Stomach (tissue), 9 donors: Measurements from ENCODE around the gene RBFOX2. TPM values are rescaled to one million over a fixed set of nuclear protein-coding genes. Genes with fewer than 3 reads are reported as not detected.
A peak's percentile ranks its signal among the peaks of the same experiment; 100 is the strongest.

Source experiments
- DNase-seq, 2 donors: peaks; one replicate each; pipeline versions ENCODE4 v3.0.0 to v3.0.0-alpha.2; 2013 to 2019
- H3K27ac ChIP-seq, 5 donors: fragments of 200-600 bp in 4 of 5; sonication (generic) in 4 of 5; one replicate each; pipeline ENCODE4 v1.5.1; 2013 to 2019; ENCODE audit warnings: mild to moderate bottlenecking in 1 of 5, moderate library complexity in 1 of 5
- H3K27me3 ChIP-seq, 3 donors: fragments of 200-600 bp; sonication (generic); one replicate each; pipeline ENCODE4 v1.5.1; 2017 to 2019; ENCODE audit warnings: mixed run types in 1 of 3
- H3K36me3 ChIP-seq, 4 donors: fragments of 200-600 bp; sonication (generic); 1 replicate in 3 of 4; 2 replicates in 1 of 4; pipeline ENCODE4 v1.5.1; 2016 to 2019
- H3K4me1 ChIP-seq, 4 donors: fragments of 200-600 bp; sonication (generic); one replicate each; pipeline ENCODE4 v1.5.1; 2016 to 2019
- H3K4me3 ChIP-seq, 4 donors: fragments of 200-600 bp; sonication (generic) in 3 of 4; one replicate each; pipeline ENCODE4 v1.5.1; 2016 to 2019; ENCODE audit warnings: mild to moderate bottlenecking in 1 of 4
- H3K9me3 ChIP-seq, 4 donors: fragments of 200-600 bp; sonication (generic); one replicate each; pipeline ENCODE4 v1.5.1; 2016 to 2019
- EP300 ChIP-seq: sonication (generic); formaldehyde crosslinking; IDR thresholded peaks from one replicate; pipeline ENCODE4 v1.6.1; 2017; ENCODE audit warnings: antibody characterized with exemption
- POLR2A ChIP-seq, 4 donors: fragments of 450-650 bp; IDR thresholded peaks; one replicate each; pipeline ENCODE4 v1.6.1; 2016; ENCODE audit warnings: antibody characterized with exemption in 4 of 4, control low read depth in 2 of 4, mild to moderate bottlenecking in 1 of 4, moderate library complexity in 1 of 4
- POLR2AphosphoS5 ChIP-seq, 3 donors: sonication (generic); formaldehyde crosslinking; IDR thresholded peaks; one replicate each; pipeline ENCODE4 v1.6.1; 2016; ENCODE audit warnings: antibody characterized with exemption in 3 of 3
- WGBS, 5 donors: extraction: QIAGEN DNeasy Blood & Tissue Kit in 3 of 5; methylation state at CpG; one replicate each; pipeline versions ENCODE4 v1.1.5 to v1.1.7; 2013 to 2018; 5-methylcytosine and 5-hydroxymethylcytosine counted together
- intact Hi-C: fragments of 100-400 bp; cut with DNase I; formaldehyde crosslinking; loops from one replicate; pipeline ENCODE4 v1.15.1; 2023; ENCODE audit warnings: low total_unique reads
- polyA plus RNA-seq, 3 donors: library from polyadenylated mRNA; stranded (reverse); fragments of 200-250 nt; gene quantifications; one replicate each; pipeline ENCODE4 v1.2.3, GENCODE V29; 2013
- total RNA-seq, 5 donors: library from RNA; depleted of rRNA; stranded (reverse); fragments of >200 nt; gene quantifications; one replicate each; pipeline versions ENCODE4 v1.1.0 to v1.2.3, GENCODE V29; 2014 to 2016
- TF ChIP-seq, protein P1 (sequence below), 7 experiments: fragments of 450-650 bp in 4 of 7; fragments of 200-600 bp in 3 of 7; sonication (generic) in 3 of 7; IDR thresholded peaks; one replicate each; pipeline ENCODE4 v1.5.1; 2016 to 2019; ENCODE audit warnings: antibody characterized with exemption in 7 of 7, control low read depth in 2 of 7, mild to moderate bottlenecking in 1 of 7
- donor health status: healthy with polysubstance abuse.
- donor health status: Bipolar disorder and iron deficiency.
- donor health status: healthy.

Gene RBFOX2
- total and polyA plus RNA-seq, 8 donors = 14.9 to 176 (median 46.7) TPM

- Histone ChIP-seq H3K36me3 (no peaks in the 10 kb centered on the region), H3K27me3 (no peaks in the 10 kb centered on the region), H3K9me3 (no peaks in the 10 kb centered on the region), H3K4me1 (peaks cover 26 to 93% (median 60%) of the 10 kb centered on the region in 4 donors), H3K4me3 (peak overlapping the region; percentile 39 to 51 (median 44)), H3K27ac (peak overlapping the region; percentile 77 to 85 (median 82))
- peak in 1 of 2 donors; percentile 26 for DNase-seq
- whole genome bisulfite sequencing, 5 donors = 11 to 20% (median 16%) methylated on average over 5 of the region's 5 CpGs
- no peak for TF ChIP-seq EP300
- TF ChIP-seq, protein P1, sequence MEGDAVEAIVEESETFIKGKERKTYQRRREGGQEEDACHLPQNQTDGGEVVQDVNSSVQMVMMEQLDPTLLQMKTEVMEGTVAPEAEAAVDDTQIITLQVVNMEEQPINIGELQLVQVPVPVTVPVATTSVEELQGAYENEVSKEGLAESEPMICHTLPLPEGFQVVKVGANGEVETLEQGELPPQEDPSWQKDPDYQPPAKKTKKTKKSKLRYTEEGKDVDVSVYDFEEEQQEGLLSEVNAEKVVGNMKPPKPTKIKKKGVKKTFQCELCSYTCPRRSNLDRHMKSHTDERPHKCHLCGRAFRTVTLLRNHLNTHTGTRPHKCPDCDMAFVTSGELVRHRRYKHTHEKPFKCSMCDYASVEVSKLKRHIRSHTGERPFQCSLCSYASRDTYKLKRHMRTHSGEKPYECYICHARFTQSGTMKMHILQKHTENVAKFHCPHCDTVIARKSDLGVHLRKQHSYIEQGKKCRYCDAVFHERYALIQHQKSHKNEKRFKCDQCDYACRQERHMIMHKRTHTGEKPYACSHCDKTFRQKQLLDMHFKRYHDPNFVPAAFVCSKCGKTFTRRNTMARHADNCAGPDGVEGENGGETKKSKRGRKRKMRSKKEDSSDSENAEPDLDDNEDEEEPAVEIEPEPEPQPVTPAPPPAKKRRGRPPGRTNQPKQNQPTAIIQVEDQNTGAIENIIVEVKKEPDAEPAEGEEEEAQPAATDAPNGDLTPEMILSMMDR (IDR thresholded peaks at IDR 0.05) = no peak
- TF ChIP-seq POLR2AphosphoS5 (IDR thresholded peaks at IDR 0.05) = no peak
- TF ChIP-seq POLR2A (IDR thresholded peaks at IDR 0.05) = no peak
- intact Hi-C loops = loop anchor here (5.0 kb wide), 1 partner anchor 283 kb away; no protein-coding TSS in a partner anchor
Observed at GRCh38 chr22:35915477-35916013, 113.1 kb downstream of the RBFOX2 start.

DNA sequence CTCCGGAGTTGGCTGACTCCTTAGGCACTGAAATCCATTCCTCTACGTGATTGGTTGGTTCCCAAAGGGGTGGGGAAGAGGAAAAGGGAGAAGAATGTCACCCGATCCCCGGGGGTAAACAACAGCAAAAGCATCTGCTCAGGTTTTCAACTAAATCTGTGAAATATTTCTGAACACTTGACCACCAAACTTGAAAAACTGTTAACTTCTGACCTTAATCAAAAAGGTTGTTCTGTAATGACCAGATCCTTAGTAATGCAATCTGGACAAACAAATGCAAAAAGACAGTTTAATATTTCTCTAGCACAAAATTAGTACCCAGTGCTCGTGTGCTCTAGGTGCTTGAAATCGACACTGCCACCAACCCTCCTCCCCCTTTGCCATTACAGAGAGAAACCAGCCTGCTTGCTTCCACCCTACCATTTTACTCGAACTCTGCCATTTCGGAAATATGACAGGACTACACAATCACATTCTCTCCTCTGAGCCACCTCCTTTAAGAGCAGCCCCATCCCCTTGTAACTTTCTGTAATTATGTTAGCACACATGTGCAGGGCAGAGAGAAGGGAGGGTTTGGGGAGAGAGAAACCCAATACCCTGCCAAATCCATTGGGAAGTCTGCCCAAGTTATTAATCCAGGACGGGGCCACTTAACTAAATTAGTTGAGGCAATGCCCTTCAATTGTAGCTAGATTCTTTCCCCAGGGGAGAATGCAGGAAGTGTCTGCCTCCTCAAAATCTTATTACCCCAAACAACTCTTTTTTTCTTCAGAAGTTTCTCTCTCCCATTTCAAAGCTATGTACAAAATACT lies 113.8 kb downstream of the RBFOX2 start:
- Histone ChIP-seq H3K9me3 (no peaks in the 10 kb centered on the region), H3K27me3 (no peaks in the 10 kb centered on the region), H3K27ac (peak overlapping the region; percentile 77 to 85 (median 82)), H3K4me1 (peaks cover 19 to 93% (median 60%) of the 10 kb centered on the region in 4 donors), H3K36me3 (no peaks in the 10 kb centered on the region), H3K4me3 (peak overlapping the region; percentile 39 to 51 (median 44))
- intact Hi-C loops = loop anchor here (5.0 kb wide), 1 partner anchor 283 kb away; no protein-coding TSS in a partner anchor
- TF ChIP-seq EP300 (no peak), POLR2A (IDR thresholded peaks at IDR 0.05) (no peak), POLR2AphosphoS5 (IDR thresholded peaks at IDR 0.05) (peak in 1 of 3 donors; percentile 70)
- TF ChIP-seq, protein P1 (IDR thresholded peaks at IDR 0.05) = no peak
- WGBS, 5 donors = 4 to 6% (median 5%) methylated on average over 9 of the region's 9 CpGs
- DNase-seq = peak; percentile 58 to 95

GRCh38 chr22:35914357-35914664 lies 114.3 kb downstream of the RBFOX2 start:
- H3K27me3 ChIP-seq = no peaks in the 10 kb centered on the region
- H3K27ac ChIP-seq = peak overlapping the region in 4 of 5 donors; percentile 77 to 82 (median 80)
- no peaks in the 10 kb centered on the region for H3K36me3 ChIP-seq
- no peak for DNase-seq
- 28 to 47% (median 35%) methylated on average over 2 of the region's 2 CpGs for WGBS, 5 donors
- H3K9me3 ChIP-seq = no peaks in the 10 kb centered on the region
- H3K4me3 ChIP-seq = peak overlapping the region; percentile 39 to 51 (median 44)
- intact Hi-C loops = no loop called here
- peaks cover 18 to 92% (median 57%) of the 10 kb centered on the region in 4 donors for H3K4me1 ChIP-seq
- peak in 1 of 3 donors; percentile 20 for TF ChIP-seq POLR2AphosphoS5 (IDR thresholded peaks at IDR 0.05)
- no peak for TF ChIP-seq POLR2A (IDR thresholded peaks at IDR 0.05)
- TF ChIP-seq EP300 = no peak
- TF ChIP-seq, protein P1 (IDR thresholded peaks at IDR 0.05) = no peak

DNA sequence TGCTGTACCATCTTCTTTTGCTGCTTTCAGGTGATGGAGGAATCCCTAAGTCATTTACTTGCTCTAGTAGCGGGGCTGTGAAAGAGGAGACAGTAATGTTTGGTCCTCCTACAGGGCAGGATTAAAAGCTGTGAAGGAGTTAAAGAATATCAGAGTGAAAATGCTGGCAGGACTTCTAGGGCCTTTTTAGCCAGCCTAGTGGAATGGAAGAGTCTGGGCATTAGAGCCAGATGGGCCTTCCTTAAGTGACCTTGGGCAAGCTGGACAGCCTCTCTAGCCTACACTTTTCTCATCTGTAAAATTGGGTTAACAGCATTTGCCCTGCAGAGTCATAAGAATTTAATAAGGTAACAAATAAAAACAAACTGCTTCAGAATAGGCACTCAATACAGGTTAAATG lies 114.7 kb downstream of the RBFOX2 start:
- H3K27ac ChIP-seq = peak overlapping the region in 4 of 5 donors; percentile 54 to 82 (median 80)
- H3K9me3 ChIP-seq = no peaks in the 10 kb centered on the region
- peak overlapping the region in 3 of 4 donors; percentile 39 to 44 (median 43) for H3K4me3 ChIP-seq
- TF ChIP-seq POLR2A (IDR thresholded peaks at IDR 0.05) (no peak), EP300 (no peak), POLR2AphosphoS5 (IDR thresholded peaks at IDR 0.05) (no peak)
- TF ChIP-seq, protein P1 (IDR thresholded peaks at IDR 0.05) = no peak
- H3K36me3 ChIP-seq = no peaks in the 10 kb centered on the region
- H3K4me1 ChIP-seq = peaks cover 18 to 88% (median 55%) of the 10 kb centered on the region in 4 donors
- H3K27me3 ChIP-seq = no peaks in the 10 kb centered on the region
- 52 to 89% (median 83%) methylated on average over 1 of the region's 1 CpG for WGBS, 5 donors
- DNase-seq = no peak
- intact Hi-C loops = no loop called here
